MM.1S (cell line): ENCODE measurements around the gene KIF5C.

Source experiments
- CTCF ChIP-seq: fragments of 300-600 bp; sonication (generic); IDR thresholded peaks from 2 replicates; pipeline ENCODE4 v1.5.1; 2016; ENCODE audit warnings: antibody characterized with exemption, low read length, mixed read lengths
- EZH2 ChIP-seq: fragments of 300-600 bp; sonication (generic); optimal IDR thresholded peaks from 2 replicates; pipeline ENCODE3; 2017; ENCODE audit warnings: low read depth, mild to moderate bottlenecking, antibody characterized with exemption, low read length, mixed read lengths
- EZH2phosphoT487 ChIP-seq: fragments of 300-600 bp; sonication (generic); IDR thresholded peaks from 2 replicates; pipeline ENCODE4 v1.6.1; 2018; ENCODE audit warnings: antibody characterized with exemption, low read length

- TF ChIP-seq EZH2 (no peak), CTCF (no peak), EZH2phosphoT487 (no peak)
These were observed 141.0 kb downstream of the KIF5C start for GRCh38 chr2:149015926-149016563.
